ENCODE results near the gene HNRNPH1. TPM values are rescaled to one million over a fixed set of nuclear protein-coding genes. Genes with fewer than 3 reads are reported as not detected.
A peak's percentile ranks its signal among the peaks of the same experiment; 100 is the strongest.

The HNRNPH1 gene
- total and polyA plus RNA-seq, 2 of the 13 experiments (the other 11 are each of a cell fraction or from before 2014, with no cell fraction given): 382 to 1,064 TPM

GRCh38 chr5:179623906-179624741, 653 bp upstream of the HNRNPH1 start (continued):
- TF ChIP-seq REST (IDR thresholded peaks at IDR 0.05; ENCODE audit: borderline replicate concordance in 1 of 2, low read depth in 1 of 2, low read length in 2 of 2): peak in 1 of 2 experiments; percentile 46; a peak in 1 of 4 replicates
- peak; percentile 40; the same call in 1 of the 2 replicates for TF ChIP-seq KMT2A (CRISPR knock-in tag; IDR thresholded peaks at IDR 0.05)
- peak; percentile 32 for TF ChIP-seq E2F2 (CRISPR knock-in tag; IDR thresholded peaks at IDR 0.05; ENCODE audit: borderline replicate concordance)
- TF ChIP-seq EZH2 (conservative IDR thresholded peaks at IDR 0.05; ENCODE audit: low read depth, low read length): no peak
- no peak for TF ChIP-seq ZNF615 (CRISPR knock-in tag; IDR thresholded peaks at IDR 0.05; ENCODE audit: borderline replicate concordance)
- TF ChIP-seq NR1H2 (CRISPR knock-in tag; IDR thresholded peaks at IDR 0.05; ENCODE audit: borderline replicate concordance, low read depth): peak; percentile 86; the same call in 1 of the 2 replicates
- peak; percentile 12; the same call in 1 of the 2 replicates for TF ChIP-seq ZBTB20 (CRISPR knock-in tag; IDR thresholded peaks at IDR 0.05; ENCODE audit: borderline replicate concordance, low read depth)
- no peak for TF ChIP-seq DRAP1 (CRISPR knock-in tag; IDR thresholded peaks at IDR 0.05)
- 0 out of 2 replicates have a peak, but pooled peaks have one; percentile 61 for TF ChIP-seq ZNF570 (CRISPR knock-in tag; IDR thresholded peaks at IDR 0.05; ENCODE audit: borderline replicate concordance)
- TF ChIP-seq SPEN (CRISPR knock-in tag; IDR thresholded peaks at IDR 0.05; ENCODE audit: low read depth): peak; percentile 62; the same call in 1 of the 2 replicates
- peak; percentile 97 for TF ChIP-seq ZNF687 (CRISPR knock-in tag; IDR thresholded peaks at IDR 0.05)
- peak; percentile 9; the same call in 1 of the 2 replicates for TF ChIP-seq RAD21 (CRISPR knock-in tag; IDR thresholded peaks at IDR 0.05)
- no peak for TF ChIP-seq ZNF639 (CRISPR knock-in tag; conservative IDR thresholded peaks at IDR 0.05)
- peak; percentile 76; the same call in 1 of the 2 replicates for TF ChIP-seq ZZZ3 (CRISPR knock-in tag; IDR thresholded peaks at IDR 0.05; ENCODE audit: borderline replicate concordance)
- TF ChIP-seq KMT2B (CRISPR knock-in tag; IDR thresholded peaks at IDR 0.05): no peak; the same call in 1 of the 2 replicates
- TF ChIP-seq KLF13 (CRISPR knock-in tag; IDR thresholded peaks at IDR 0.05): peak; percentile 42; the same call in 1 of the 2 replicates

Data from HepG2 (cell line).